Tibial nerve (tissue), 4 donors: ENCODE results near the gene RNU6-7. TPM values are rescaled to one million over a fixed set of nuclear protein-coding genes. Genes with fewer than 3 reads are reported as not detected.

ENCODE experiments used
- DNase-seq, 2 donors: peaks; one replicate each; pipeline ENCODE4 v3.0.0-alpha.2; 2019; ENCODE audit warnings: low spot score in 2 of 2
- H3K27ac ChIP-seq, 4 donors: fragments of 200-600 bp; sonication (generic) in 3 of 4; one replicate each; pipeline ENCODE4 v1.5.1; 2017 to 2019; ENCODE audit warnings: mild to moderate bottlenecking in 1 of 4
- H3K27me3 ChIP-seq, 2 donors: fragments of 200-600 bp; sonication (generic) in 1 of 2; one replicate each; pipeline versions ENCODE4 v1.5.1 to v1.6.0; 2017 to 2019
- H3K36me3 ChIP-seq, 3 donors: fragments of 200-600 bp; sonication (generic); one replicate each; pipeline ENCODE4 v1.5.1; 2018 to 2019
- H3K4me1 ChIP-seq, 4 donors: fragments of 200-600 bp; sonication (generic) in 3 of 4; one replicate each; pipeline ENCODE4 v1.5.1; 2017 to 2019
- H3K4me3 ChIP-seq, 4 donors: fragments of 200-600 bp; sonication (generic) in 3 of 4; one replicate each; pipeline ENCODE4 v1.5.1; 2017 to 2019; ENCODE audit warnings: mild to moderate bottlenecking in 1 of 4, moderate library complexity in 1 of 4
- H3K9me3 ChIP-seq, 4 donors: fragments of 200-600 bp; sonication (generic) in 3 of 4; one replicate each; pipeline ENCODE4 v1.5.1; 2017 to 2019
- EP300 ChIP-seq, 2 donors: sonication (generic); formaldehyde crosslinking; IDR thresholded peaks; one replicate each; pipeline ENCODE4 v1.6.1; 2017; ENCODE audit warnings: antibody characterized with exemption in 2 of 2, mild to moderate bottlenecking in 1 of 2
- POLR2A ChIP-seq, 2 donors: fragments of 450-650 bp; IDR thresholded peaks; one replicate each; pipeline ENCODE4 v1.6.1; 2017; ENCODE audit warnings: antibody characterized with exemption in 2 of 2, mild to moderate bottlenecking in 2 of 2, moderate library complexity in 2 of 2
- WGBS, 2 donors: methylation state at CpG; one replicate each; pipeline ENCODE4 v1.1.5; 2018; 5-methylcytosine and 5-hydroxymethylcytosine counted together
- small RNA-seq: library from RNA; depleted of rRNA; stranded (forward); fragments of <200 nt; gene quantifications from one replicate; pipeline ENCODE3, GENCODE V24; 2016
- total RNA-seq, 4 donors: library from RNA; depleted of rRNA; stranded (reverse); fragments of >200 nt; gene quantifications; one replicate each; pipeline ENCODE4 v1.1.0, GENCODE V29; 2016
- TF ChIP-seq, protein P1 (sequence below), 5 experiments: fragments of 200-600 bp in 3 of 5; fragments of 450-650 bp in 2 of 5; sonication (generic) in 3 of 5; IDR thresholded peaks; one replicate each; pipeline ENCODE4 v1.5.1; 2016 to 2019; ENCODE audit warnings: antibody characterized with exemption in 5 of 5, mild to moderate bottlenecking in 3 of 5, moderate library complexity in 2 of 5

The RNU6-7 gene
- total RNA-seq, 4 donors from 2014 or later: not detected

DNA sequence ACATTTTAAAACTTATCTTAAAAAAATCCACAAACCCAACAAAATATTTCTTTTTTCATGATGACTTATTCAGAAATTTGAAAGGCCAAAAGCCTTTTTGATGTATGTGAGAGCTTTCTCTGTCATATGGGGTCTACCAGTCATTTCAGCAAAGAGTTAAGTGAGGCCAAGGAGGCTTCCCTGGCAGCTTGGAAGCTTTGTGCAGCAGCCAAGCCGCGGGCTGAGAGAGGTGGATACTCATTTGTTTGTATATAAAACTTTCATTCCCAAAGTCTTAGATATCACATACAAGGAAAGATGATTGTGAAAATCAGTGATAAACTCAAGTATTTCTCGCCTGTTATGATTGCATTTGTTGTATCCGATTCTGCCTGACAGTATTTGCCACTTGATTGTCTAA, 49.7 kb downstream of the RNU6-7 start:
- no peak for TF ChIP-seq EP300 (IDR thresholded peaks at IDR 0.05)
- TF ChIP-seq, protein P1, sequence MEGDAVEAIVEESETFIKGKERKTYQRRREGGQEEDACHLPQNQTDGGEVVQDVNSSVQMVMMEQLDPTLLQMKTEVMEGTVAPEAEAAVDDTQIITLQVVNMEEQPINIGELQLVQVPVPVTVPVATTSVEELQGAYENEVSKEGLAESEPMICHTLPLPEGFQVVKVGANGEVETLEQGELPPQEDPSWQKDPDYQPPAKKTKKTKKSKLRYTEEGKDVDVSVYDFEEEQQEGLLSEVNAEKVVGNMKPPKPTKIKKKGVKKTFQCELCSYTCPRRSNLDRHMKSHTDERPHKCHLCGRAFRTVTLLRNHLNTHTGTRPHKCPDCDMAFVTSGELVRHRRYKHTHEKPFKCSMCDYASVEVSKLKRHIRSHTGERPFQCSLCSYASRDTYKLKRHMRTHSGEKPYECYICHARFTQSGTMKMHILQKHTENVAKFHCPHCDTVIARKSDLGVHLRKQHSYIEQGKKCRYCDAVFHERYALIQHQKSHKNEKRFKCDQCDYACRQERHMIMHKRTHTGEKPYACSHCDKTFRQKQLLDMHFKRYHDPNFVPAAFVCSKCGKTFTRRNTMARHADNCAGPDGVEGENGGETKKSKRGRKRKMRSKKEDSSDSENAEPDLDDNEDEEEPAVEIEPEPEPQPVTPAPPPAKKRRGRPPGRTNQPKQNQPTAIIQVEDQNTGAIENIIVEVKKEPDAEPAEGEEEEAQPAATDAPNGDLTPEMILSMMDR (IDR thresholded peaks at IDR 0.05): no peak
- no peak for TF ChIP-seq POLR2A (IDR thresholded peaks at IDR 0.05)
- H3K4me3 ChIP-seq: no peak overlapping the region
- no peaks in the 10 kb centered on the region for H3K36me3 ChIP-seq
- H3K27me3 ChIP-seq: no peaks in the 10 kb centered on the region
- no peaks in the 10 kb centered on the region for H3K9me3 ChIP-seq
- H3K27ac ChIP-seq: peak overlapping the region in 2 of 4 donors; percentile 2 to 45
- H3K4me1 ChIP-seq: peaks cover 0 to 39% (median 7%) of the 10 kb centered on the region in 4 donors
- WGBS, 2 donors: 45 to 47% methylated on average over 4 of the region's 4 CpGs
- no peak for DNase-seq

Small RNAs within 50 kb of the gene (small RNA-seq; reads per million reads assigned to genes)
- not detected for gene RNU6-7
- not detected for gene RNU6-8

Other genes starting within 250 kb of the RNU6-7 start
- 100 to 1,000 TPM in 3 of 4 donors, 10 to 100 TPM in 1; 85.8 to 167 (median 104) TPM for gene ARHGAP5, start 124.7 kb upstream of the RNU6-7 start, total RNA-seq
- gene RNU6-8, start 1.2 kb downstream of the RNU6-7 start, total RNA-seq: not detected
- 10 to 100 TPM in 1 of 4 donors, 1 to 10 TPM in 3; 2.1 to 10.7 (median 5.2) TPM for gene AKAP6, start 127.3 kb downstream of the RNU6-7 start, total RNA-seq